NCI-H2171 (cell line): ENCODE data around the gene LILRB3.
"Not testable (repeated sequence)": the region's sequence is repeated elsewhere in the genome, so short reads cannot be mapped to it uniquely, and the experiment has no call there.

ENCODE experiments used
- DNase-seq: peaks from one replicate; lab custom pipeline; 2025; lab: John Stamatoyannopoulos, UW

LILRB3 gene

DNA sequence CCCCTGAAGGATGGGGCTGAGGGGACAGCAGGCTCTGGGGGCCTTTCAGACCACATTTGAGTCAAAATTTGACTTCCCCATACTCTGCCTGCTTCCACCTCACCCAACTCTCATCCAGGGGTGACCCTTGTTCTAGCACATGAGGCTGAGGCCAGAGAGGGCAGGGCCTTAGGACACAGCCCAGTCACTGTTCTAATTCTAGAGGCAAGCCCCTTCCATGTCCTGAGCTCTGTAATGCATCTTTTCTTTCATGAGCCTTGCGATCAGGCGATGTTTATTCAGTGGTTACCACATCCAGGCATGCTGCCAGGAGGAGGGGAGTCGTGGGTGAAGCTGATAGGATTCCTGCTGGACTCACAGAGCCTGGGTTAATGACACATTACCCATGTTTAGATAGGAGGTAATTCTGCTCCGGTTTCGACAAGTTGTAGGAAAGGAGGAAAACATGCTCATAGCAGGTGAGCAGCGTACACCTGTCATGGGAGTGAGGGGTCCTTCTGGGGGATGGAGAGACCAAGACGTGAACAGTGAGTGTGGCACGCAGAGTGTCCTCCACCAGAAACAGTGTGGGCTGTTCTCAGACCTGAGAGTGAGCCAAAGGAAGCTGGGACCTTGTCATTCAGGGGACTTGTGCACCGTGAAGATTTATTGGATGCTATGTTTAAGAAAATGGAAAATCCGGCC lies 12.9 kb downstream of the LILRB3 start:
- peak; percentile 57 for DNase-seq

DNA sequence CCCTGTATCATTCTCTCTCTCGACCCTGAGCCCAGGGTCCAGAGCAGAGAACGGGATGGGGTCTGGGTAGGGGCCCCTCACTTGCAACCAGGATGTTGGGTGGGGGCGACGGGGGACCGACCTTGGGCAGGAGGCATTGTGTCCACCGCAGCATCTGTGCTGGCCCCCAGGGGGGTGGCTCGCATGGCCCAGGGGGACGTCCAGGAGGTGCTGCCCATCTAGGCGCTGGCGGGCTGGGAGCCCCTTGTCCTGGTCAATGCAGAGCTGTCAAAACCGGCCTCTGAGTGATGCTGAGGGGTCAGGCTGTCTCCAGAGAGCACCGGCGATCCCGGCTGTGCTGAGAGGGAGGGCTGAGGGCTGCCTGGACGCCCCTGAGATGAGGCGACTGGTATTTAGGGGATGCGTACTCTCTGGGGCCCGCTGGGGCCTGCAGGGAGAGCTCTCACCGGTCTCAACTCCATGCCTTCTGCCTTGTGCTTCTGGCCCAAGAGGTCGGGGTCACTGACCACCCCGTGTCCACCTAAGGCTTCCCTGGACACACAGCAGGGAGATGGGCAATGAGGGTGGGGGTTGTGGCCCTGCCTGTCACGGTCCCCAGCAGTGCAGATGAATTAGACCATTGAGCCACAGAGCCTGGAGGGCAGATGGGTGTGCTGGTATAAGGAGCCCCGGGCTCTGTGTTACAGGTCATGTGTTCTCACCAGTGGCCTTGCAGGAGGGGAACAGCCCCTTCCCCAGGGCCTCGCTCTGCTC lies 13.6 kb downstream of the LILRB3 start:
- DNase-seq, result no peak

DNA sequence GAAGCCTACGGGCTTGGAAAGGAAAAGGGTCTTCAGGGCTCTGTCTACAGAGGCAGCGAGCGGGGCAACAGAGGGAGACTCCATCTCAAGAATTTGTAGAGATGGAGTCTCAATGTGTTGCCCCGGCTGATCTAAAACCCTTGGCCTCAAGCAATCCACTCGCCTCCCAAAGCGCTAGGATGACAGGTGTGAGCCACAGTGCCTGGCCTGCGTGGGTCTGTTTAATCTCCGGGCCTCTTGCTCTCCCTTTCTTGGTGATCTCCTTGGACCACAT lies 14.1 kb downstream of the LILRB3 start:
- no peak for DNase-seq

DNA sequence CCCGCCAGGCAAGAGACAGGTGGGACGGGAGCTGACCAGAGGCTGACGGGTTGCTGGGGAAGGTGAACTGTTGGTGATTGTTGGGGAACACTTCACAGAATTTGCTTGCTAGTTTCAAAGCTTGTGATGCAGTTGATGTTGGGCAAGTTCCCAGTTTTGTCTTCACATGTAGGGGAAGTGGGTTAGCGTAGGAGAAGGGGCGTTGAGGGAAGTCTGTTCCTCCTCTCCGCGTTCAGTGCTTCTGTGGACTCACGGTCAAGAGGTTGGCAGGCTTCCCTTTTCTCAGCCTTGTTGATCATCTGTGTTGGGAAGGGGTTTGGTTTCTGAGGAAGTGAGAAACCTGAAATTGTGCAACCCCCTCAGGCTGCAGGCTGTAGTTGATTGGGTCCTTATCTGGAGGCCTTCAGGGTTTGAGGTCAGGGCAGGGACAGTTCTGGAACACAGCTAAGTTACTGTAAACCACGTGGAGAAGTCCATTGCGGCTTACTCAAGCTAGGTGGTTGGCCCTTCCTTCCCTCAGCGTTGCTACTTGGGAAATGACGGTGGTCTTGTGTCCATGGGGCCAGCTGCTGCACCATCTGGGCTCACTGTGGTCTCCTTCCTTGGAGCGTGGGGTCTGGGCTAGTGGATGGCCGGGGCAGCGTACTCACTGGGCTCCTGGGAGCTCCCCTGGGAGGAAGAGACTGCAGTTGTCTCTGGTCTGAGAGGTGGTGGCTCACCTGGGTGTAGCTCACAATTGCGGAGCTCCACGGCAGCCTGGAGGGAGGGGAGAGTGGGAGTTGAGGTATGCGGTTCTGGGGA lies 14.6 kb downstream of the LILRB3 start:
- no peak for DNase-seq

DNA sequence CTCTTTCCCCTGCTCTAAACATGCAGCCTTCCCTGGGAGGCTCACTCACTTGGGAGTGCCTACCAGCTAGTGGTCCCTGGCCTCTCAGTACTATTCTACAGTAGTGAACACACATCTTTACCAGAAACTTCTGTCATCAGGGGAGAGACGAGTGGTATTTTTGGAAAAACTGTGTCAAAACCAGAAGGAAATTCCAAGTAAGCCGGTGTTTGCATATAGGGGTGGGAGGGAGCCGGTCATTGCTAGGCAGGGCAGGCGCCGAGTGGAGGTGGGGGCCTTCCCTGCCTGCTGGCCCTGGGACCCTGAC lies 15.2 kb downstream of the LILRB3 start:
- no peak for DNase-seq

DNA sequence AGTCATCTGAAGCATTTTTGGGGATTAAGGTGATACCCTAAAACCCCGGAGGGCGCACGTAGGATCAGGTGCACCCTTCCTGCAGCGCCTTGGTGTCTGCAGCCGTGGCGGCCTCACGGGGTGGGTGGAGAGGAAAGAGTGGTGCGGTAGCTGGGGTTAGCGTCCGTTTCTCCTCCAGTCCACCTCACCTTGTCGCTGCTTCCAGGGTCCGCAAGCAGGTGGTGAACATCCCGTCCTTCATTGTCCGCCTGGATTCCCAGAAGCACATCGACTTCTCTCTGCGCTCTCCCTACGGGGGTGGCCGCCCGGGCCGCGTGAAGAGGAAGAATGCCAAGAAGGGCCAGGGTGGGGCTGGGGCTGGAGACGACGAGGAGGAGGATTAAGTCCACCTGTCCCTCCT lies 15.6 kb downstream of the LILRB3 start:
- DNase-seq, result not testable (repeated sequence)

DNA sequence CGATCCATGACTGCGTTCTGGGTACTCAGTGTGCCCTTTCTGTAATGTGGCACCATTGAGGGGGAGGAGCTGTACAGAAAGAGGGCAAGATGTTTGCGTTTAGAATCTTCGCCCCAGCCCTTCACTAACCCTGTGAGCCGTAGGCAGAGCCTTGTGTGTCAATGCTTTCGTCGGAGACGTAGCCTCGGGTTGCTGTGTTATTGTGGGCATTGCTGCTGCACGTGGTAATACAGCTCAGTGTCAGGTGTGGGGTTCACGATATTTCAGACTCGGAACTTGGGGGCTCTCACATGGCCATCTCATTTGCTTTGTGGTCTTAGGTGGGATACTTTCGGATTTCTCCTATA lies 16.0 kb downstream of the LILRB3 start:
- no peak for DNase-seq

DNA sequence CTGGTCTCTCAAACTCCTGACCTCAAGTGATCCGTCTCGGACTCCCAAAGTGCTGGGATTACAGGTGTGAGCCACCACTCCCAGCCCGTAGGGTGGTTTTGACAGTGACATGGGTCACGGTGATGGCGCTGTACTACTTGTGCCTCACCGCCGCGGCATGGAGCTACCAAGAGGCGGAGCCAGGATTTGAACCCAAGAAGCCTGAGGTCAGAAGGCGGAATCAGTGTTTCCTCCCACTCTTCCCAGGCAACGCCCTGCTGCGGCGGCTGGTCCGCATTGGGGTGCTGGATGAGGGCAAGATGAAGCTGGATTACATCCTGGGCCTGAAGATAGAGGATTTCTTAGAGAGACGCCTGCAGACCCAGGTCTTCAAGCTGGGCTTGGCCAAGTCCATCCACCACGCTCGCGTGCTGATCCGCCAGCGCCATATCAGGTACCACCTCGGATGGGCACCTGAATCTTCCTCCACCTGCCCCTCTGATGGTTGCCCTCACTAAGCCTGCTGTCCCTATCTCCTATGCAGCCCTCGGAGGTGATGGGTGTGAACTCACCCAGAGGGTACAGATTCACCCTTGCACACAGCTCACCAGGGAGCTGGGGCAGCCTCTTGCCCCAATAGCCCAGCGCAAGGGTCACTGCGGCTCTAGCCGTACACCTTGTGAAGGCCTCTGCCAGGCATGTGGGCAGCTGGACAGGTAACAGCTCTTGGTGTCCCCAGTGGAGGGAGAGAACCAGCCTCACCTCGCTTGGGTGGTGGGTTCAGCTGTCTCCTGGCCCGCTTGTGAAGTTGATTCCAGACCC lies 16.6 kb downstream of the LILRB3 start:
- DNase-seq, result no peak

DNA sequence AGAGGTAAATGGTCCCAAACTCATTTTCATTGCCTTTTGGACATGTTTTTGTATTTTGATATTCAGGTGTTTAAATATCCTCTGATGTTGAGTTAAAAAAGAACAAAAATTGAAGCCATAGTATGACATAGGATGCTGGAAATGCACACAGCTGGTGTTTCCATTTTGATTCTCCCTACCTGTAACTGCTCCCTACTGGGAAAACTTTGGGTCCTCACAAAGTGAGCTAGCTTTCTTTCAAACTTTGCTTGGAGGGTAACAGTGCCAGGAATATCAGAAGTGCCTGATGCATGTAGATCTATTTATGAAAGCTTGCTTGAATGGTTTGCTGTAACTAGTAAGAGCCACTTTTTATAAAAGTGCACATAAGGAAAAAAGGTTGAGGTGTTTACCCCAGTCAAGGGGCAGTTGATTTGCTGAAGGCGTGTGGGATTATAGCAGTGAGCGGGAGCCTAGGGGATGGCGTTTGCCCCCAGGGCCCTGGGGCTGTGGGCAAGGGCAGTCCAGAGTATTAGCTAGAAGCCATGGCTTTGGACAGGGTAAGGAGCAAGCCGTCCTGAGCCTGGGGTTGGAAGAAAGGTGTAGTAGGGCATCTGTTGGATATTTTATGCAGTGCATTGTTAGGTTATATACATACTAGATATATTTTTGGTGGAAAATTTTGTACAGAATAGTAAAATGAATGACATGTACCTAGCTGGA lies 17.9 kb downstream of the LILRB3 start:
- DNase-seq, result no peak

DNA sequence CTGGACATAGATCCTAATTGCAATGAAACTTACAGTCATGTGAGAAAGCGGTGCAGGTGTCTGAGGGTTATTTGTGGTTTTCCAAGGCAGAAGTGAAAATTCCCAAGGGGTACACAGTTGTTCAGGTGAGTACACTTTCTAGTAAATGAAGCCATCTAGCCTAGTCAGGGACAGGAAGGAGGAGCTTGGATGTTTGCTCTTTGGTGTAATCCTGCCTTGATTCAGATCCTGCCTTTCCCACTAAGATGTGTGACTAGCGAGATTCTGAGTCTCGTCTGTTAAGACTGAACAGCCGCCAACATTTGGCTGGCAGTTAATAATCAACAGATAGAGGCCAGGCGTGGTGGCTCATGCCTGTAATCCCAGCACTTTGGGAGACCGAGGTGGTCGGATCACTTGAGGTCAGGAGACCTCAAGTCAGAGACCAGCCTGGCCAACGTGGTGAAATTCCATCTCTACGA lies 19.6 kb downstream of the LILRB3 start:
- no peak for DNase-seq

DNA sequence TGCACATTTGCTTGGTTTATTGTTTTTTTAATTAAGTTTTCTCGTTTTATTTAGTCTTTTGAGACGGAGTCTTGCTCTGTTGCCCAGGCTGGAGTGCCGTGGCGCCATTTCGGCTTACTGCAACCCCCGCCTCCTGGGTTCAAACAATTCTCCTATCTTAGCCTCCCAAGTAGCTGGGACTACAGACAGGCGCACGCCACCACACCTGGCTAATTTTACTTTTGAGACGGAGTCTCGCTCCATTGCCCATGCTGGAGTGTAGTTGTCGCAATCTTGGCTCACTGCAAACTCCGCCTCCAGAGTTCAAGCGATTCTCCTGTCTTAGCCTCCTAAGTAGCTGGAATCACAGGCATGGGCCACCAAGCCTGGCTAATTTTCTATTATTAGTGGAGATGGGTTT lies 20.8 kb downstream of the LILRB3 start:
- DNase-seq, result no peak

DNA sequence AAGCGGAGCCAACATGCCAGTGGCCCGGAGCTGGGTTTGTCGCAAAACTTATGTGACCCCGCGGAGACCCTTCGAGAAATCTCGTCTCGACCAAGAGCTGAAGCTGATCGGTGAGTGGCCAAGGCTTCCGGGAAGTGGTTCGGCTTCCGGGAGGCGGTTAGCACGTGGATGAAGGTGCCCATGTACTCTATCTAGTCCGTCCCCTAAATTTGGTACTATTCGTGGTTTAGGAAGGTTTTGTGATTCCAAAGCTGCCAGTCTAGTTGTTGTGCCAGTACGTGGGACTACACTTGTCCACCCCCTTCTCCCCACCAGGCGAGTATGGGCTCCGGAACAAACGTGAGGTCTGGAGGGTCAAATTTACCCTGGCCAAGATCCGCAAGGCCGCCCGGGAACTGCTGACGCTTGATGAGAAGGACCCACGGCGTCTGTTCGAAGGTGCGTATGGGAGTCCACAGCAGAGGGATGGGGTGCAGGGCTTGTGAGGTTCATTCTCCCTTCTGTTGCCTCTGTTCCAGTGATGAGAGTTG lies 21.6 kb downstream of the LILRB3 start:
- no peak for DNase-seq

DNA sequence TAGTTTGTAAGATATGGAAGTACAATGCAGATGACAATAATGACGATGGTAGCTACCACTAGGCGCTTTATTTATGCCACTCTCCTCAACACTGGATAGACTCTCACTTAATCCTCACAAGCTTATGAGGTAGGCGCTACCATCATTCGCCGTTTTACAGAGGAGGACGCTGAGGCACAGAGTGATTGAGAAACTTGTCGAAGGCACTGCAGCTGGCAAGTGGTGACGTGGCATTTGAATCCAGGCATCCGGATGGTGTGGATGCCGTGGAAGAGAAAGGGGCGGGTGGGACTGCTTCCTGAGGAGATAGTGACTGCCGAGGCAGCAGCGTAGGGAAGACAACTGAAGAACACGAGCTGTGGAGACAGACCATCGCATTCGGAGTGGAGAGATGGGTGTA lies 23.4 kb downstream of the LILRB3 start:
- no peak for DNase-seq

DNA sequence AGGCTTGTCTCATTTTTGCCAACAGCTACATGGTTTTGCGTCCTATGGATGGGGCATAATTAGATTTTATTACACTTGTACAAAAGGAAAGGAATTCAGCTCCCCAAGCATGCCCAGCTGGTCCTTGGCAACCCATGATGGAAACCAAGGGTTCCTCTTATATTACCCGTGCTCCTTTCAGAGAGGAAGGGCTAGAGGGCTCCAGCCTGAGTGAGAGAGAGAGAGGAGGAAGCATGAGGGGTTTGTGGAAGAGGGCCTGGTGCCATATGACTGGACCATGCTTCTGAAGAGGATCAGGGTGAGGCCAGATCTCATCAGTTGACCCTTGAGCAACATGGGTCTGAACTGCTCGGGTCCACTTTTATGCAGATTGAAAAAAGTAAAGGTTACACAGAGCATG lies 25.7 kb downstream of the LILRB3 start:
- DNase-seq, result no peak

DNA sequence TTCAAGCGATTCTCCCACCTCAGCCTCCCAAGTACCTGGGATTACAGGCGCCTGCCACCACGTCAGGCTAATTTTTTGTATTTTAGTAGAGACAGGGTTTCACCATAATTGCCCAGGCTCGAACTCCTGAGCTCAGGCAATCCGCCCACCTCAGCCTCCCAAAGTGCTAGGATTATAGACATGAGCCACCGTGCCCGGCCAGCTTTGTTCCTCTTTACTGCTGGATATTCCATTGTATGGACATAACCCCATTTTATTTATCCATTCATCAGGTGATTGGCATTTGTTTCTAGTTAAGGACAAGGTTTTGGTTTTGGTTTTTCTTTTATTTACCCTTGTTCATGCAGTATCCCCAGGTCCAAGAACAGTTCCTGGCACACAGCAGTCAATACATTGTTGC lies 26.3 kb downstream of the LILRB3 start:
- DNase-seq, result no peak

DNA sequence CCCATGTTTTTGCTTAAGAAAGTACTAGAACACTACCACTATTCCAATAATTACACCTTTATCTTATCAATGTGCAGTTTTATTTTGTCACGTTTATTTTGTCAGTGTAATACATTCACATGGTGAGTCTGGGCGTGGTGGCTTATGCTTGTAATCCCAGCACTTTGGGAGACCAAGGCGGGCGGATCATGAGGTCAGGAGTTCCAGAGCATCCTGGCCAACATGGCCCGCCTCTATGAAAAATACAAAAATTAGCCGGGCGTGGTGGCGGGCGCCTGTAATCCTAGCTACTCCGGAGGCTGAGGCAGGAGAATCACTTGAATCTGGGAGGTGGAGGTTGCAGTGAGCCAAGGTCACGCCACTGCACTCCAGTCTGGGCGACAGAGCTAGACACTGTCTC lies 28.3 kb downstream of the LILRB3 start:
- DNase-seq, result not testable (repeated sequence)

DNA sequence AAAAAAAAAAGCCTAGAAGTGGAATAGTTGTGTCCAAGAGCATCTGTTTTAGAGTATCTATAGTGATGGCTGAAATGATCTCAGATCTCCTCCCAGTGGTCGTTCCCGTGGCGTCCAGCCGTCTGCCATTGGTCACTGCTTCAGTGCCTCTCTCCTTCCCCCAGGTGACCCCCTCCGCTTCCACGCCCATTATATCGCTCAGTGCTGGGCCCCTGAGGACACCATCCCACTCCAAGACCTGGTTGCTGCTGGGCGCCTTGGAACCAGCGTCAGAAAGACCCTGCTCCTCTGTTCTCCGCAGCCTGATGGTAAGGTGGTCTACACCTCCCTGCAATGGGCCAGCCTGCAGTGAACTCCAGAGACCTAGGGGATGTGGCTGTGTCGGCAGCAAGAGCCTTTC lies 29.8 kb downstream of the LILRB3 start:
- no peak for DNase-seq

DNA sequence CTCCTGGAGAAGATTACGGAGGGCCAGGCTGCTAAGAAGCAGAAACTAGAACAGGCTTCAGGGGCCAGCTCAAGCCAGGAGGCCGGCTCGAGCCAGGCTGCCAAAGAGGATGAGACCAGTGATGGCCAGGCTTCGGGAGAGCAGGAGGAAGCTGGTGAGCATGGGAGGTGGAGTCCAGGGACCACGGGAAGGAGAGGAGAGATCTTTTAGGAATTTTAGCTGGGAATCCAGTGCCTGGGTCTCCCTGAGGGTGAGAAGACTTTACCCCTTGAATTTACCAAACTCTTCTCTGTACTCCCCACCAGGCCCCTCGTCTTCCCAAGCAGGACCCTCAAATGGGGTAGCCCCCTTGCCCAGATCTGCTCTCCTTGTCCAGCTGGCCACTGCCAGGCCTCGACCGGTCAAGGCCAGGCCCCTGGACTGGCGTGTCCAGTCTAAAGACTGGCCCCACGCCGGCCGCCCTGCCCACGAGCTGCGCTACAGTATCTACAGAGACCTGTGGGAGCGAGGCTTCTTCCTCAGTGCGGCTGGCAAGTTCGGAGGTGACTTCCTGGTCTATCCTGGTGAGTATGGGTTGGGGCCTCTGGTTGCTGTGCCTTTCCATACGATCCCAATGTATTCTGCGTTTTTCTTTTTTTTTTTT lies 30.9 kb downstream of the LILRB3 start:
- no peak for DNase-seq

DNA sequence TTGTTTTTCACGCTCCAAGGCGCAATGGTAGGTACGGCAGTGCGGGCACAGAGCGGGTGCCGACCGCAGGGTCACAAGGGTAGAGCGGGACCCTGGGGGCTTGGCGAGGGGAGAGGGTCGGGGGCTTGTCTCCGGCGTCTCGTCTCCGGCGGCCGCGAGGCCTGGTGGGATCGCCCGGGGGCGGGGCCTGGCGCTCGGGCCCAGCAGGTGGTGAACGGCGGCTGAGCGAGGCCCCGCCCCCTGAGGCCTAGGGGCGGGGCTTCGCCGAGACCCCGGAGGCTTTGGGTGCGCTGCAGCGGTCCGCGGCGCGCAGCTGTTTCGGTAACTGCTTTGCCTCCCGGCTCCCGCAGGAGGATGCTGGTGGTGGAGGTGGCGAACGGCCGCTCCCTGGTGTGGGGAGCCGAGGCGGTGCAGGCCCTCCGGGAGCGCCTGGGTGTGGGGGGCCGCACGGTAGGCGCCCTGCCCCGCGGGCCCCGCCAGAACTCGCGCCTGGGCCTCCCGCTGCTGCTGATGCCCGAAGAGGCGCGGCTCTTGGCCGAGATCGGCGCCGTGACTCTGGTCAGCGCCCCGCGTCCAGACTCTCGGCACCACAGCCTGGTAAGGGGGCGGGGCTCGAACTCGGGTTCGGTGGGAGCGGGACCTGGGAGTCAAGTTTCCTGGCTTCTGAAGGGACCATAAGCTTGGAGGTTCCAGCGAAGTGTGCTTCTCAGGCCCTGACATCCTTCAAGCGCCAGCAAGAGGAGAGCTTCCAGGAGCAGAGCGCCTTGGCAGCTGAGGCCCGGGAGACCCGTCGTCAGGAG lies 31.6 kb downstream of the LILRB3 start, which contains the start of gene TSEN34:
Gene TSEN34 (plus strand): TSS at position 298 of the 800 bp plus-strand sequence. CDS start 57 bp downstream, at position 355.
- peak; percentile 81 for DNase-seq

DNA sequence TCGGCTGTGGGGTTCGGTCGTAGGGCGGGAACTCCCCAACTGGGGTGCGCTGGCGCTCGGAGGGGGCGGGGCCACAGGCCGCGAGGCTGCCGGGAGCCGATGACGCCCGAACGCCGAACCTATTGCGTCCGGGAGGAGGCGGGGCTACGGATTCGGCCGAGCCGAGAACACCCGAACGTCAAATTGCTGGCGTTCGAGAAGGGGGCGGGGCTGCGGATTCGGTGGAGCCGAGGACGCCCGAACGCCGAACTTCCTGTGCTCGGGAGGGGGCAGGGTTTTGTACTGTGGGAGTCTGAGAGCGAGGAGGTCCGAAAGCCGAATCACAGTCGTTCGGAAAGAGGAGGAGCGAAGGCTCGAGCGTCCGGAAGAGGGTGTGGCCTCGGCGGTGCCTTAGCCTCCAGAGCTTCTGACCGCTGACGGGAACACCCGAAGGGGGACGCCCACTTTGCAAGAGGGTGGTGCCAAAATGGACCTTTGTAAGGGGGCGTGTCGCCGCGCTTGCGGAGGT lies 32.2 kb downstream of the LILRB3 start:
- DNase-seq, result peak; percentile 98
